Panc1 (cell line): ENCODE results near the gene GRAMD4. TPM values are rescaled to one million over a fixed set of nuclear protein-coding genes. Genes with fewer than 3 reads are reported as not detected.

Experiments used
- ATAC-seq: fragments of 200-7000 bp; cut with Tn5 transposase; 2 replicates; pipeline ENCODE4 v1.9.1; 2020; ENCODE audit warnings: mild to moderate bottlenecking, moderate library complexity
- BruUV-seq: library from RNA; stranded (reverse); fragments of 400-500 nt; replicated peaks from 2 replicates; lab custom pipeline; 2021; lab: Mats Ljungman, UMichigan
- CTCF ChIA-PET: fragments of 300-600 bp; sonication (Branson Sonifier 250); formaldehyde crosslinking; loops from one replicate; lab custom pipeline; 2022; ENCODE audit warnings: antibody characterized with exemption; lab: Charles Lee
- POLR2A ChIA-PET: fragments of 300-600 bp; sonication (Branson Sonifier 250); formaldehyde crosslinking; loops from one replicate; lab custom pipeline; 2022; ENCODE audit warnings: antibody characterized with exemption; lab: Charles Lee
- DNase-seq: peaks from one replicate; pipeline ENCODE4 v3.0.0-alpha.2; 2010; ENCODE audit warnings: low read depth, low spot score
- H3K27ac ChIP-seq: 2 replicates; pipeline ENCODE4 v1.5.1; 2011; ENCODE audit warnings: mild to moderate bottlenecking, low read length, inconsistent platforms
- H3K27me3 ChIP-seq: fragments of 200-500 bp; sonication (Bioruptor generic); 2 replicates; pipeline ENCODE4 v1.6.0; 2014; ENCODE audit warnings: low read length, inconsistent platforms; ENCODE audit not compliant: control insufficient read depth, insufficient read depth
- H3K36me3 ChIP-seq: fragments of 200-500 bp; sonication (Bioruptor generic); 2 replicates; pipeline ENCODE4 v1.5.1; 2014; ENCODE audit warnings: inconsistent platforms, mild to moderate bottlenecking, low read length, moderate library complexity; ENCODE audit not compliant: control insufficient read depth, insufficient read depth
- H3K4me1 ChIP-seq: 2 replicates; pipeline ENCODE4 v1.5.1; 2011; ENCODE audit warnings: inconsistent platforms, mild to moderate bottlenecking, low read length, moderate library complexity; ENCODE audit not compliant: control insufficient read depth, insufficient read depth
- H3K4me3 ChIP-seq, 2 experiments: 2 replicates each; pipeline ENCODE4 v1.5.1; 2011 to 2012; ENCODE audit warnings: low read depth in 2 of 2, low read length in 2 of 2, mild to moderate bottlenecking in 2 of 2, inconsistent platforms in 1 of 2, moderate library complexity in 1 of 2
- H3K9me3 ChIP-seq: fragments of 200-500 bp; sonication (Bioruptor generic); 2 replicates; pipeline ENCODE4 v1.5.1; 2014; ENCODE audit warnings: low read depth, mild to moderate bottlenecking, inconsistent platforms, low read length, moderate library complexity; ENCODE audit not compliant: control insufficient read depth, insufficient read depth
- CTCF ChIP-seq: fragments of 450-650 bp; IDR thresholded peaks from 2 replicates; pipeline ENCODE4 v1.5.1; 2017; ENCODE audit warnings: mild to moderate bottlenecking
- POLR2AphosphoS5 ChIP-seq: IDR thresholded peaks from 2 replicates; pipeline ENCODE4 v1.6.1; 2012; ENCODE audit warnings: mild to moderate bottlenecking, low read depth, low read length, moderate library complexity
- SIN3A ChIP-seq: IDR thresholded peaks from 2 replicates; pipeline ENCODE4 v1.6.1; 2012; ENCODE audit warnings: low read depth, mild to moderate bottlenecking, low read length, moderate library complexity, borderline replicate concordance; ENCODE audit not compliant: insufficient read depth
- TCF7L2 ChIP-seq: IDR thresholded peaks from 2 replicates; pipeline ENCODE4 v1.6.1; 2011; ENCODE audit warnings: mild to moderate bottlenecking, low read depth, low read length, inconsistent platforms
- in situ Hi-C: cut with HindIII; loops from 2 replicates; pipeline ENCODE4 v1.10.0; 2016; ENCODE audit warnings: low sequenced_read_pairs, low pct_unique_long_range_greater_than_20kb
- intact Hi-C: fragments of 100-400 bp; cut with micrococcal nuclease; formaldehyde crosslinking; loops from one replicate; pipeline ENCODE4 v1.10.0; 2022; ENCODE audit not compliant: unreplicated experiment
- total RNA-seq: library from RNA; stranded (reverse); gene quantifications from one replicate; pipeline ENCODE4 v1.2.1, GENCODE V29; 2021; ENCODE audit not compliant: unreplicated experiment
- TF ChIP-seq, protein P1 (sequence below), 2 experiments: IDR thresholded peaks; 2 replicates each; pipeline ENCODE4 v1.6.1; 2011 to 2012; ENCODE audit warnings: low read depth in 2 of 2, control low read depth in 1 of 2, low read length in 1 of 2, mild to moderate bottlenecking in 1 of 2, moderate library complexity in 1 of 2; ENCODE audit not compliant: insufficient read depth in 1 of 2

GRAMD4 gene
- total RNA-seq, 1 experiment from 2014 or later, result 30.8 TPM

DNA sequence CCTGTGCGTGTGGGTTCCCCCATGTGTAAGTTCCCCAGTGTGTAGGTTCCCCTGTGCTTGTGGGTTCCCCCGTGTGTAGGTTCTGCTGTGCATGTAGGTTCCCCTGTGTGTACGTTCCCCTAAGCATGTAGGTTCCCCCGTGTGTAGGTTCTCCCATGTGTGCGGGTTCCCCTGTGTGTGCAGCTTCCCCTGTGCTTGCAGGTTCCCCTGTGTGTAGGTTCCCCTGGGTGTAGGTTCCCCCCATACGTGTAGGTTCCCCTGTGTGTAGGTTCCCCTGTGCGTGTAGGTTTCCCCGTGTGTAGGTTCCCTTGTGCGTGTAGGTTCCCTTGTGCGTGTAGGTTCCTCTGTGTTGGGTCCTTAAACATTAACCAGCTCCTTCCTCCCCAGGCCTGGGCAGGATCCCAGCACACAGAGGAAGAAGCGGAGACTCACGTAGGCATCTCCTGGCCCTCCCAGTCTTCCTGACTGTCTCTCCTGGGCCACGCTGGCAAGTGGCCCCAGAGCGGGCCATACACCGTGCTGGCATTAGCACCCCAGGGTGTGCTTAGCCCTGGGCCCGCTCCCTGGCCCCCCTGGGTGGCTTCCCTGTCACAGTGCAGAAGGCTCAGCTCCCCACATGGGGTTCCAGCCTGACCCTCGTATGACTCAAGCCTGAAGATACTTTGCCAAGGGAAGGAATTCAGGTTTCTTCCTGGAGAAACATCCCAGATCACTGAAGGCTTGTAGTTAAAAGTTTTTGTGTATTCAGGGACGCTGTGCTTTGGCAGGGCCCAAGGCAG lies 2.8 kb upstream of the GRAMD4 start:
- Histone ChIP-seq H3K36me3 (no peaks in the 10 kb centered on the region), H3K9me3 (no peaks in the 10 kb centered on the region), H3K27ac (no peak overlapping the region), H3K4me3 (no peak overlapping the region), H3K27me3 (no peaks in the 10 kb centered on the region), H3K4me1 (no peaks in the 10 kb centered on the region)
- intact Hi-C loops (no loop called here), in situ Hi-C loops (no loop called here)
- no peak for DNase-seq
- ATAC-seq, result no peak
- ChIA-PET POLR2A (no interaction called here), CTCF (no interaction called here)
- TF ChIP-seq TCF7L2, result no peak
- no peak for TF ChIP-seq SIN3A
- TF ChIP-seq, protein P1, sequence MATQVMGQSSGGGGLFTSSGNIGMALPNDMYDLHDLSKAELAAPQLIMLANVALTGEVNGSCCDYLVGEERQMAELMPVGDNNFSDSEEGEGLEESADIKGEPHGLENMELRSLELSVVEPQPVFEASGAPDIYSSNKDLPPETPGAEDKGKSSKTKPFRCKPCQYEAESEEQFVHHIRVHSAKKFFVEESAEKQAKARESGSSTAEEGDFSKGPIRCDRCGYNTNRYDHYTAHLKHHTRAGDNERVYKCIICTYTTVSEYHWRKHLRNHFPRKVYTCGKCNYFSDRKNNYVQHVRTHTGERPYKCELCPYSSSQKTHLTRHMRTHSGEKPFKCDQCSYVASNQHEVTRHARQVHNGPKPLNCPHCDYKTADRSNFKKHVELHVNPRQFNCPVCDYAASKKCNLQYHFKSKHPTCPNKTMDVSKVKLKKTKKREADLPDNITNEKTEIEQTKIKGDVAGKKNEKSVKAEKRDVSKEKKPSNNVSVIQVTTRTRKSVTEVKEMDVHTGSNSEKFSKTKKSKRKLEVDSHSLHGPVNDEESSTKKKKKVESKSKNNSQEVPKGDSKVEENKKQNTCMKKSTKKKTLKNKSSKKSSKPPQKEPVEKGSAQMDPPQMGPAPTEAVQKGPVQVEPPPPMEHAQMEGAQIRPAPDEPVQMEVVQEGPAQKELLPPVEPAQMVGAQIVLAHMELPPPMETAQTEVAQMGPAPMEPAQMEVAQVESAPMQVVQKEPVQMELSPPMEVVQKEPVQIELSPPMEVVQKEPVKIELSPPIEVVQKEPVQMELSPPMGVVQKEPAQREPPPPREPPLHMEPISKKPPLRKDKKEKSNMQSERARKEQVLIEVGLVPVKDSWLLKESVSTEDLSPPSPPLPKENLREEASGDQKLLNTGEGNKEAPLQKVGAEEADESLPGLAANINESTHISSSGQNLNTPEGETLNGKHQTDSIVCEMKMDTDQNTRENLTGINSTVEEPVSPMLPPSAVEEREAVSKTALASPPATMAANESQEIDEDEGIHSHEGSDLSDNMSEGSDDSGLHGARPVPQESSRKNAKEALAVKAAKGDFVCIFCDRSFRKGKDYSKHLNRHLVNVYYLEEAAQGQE (IDR thresholded peaks at IDR 0.05; ENCODE audit: insufficient read depth in 1 of 2, low read depth in 2 of 2, low read length in 1 of 2), result no peak
- TF ChIP-seq CTCF, result no peak
- no peak for TF ChIP-seq POLR2AphosphoS5
- BruUV-seq, result no TSS peak

DNA sequence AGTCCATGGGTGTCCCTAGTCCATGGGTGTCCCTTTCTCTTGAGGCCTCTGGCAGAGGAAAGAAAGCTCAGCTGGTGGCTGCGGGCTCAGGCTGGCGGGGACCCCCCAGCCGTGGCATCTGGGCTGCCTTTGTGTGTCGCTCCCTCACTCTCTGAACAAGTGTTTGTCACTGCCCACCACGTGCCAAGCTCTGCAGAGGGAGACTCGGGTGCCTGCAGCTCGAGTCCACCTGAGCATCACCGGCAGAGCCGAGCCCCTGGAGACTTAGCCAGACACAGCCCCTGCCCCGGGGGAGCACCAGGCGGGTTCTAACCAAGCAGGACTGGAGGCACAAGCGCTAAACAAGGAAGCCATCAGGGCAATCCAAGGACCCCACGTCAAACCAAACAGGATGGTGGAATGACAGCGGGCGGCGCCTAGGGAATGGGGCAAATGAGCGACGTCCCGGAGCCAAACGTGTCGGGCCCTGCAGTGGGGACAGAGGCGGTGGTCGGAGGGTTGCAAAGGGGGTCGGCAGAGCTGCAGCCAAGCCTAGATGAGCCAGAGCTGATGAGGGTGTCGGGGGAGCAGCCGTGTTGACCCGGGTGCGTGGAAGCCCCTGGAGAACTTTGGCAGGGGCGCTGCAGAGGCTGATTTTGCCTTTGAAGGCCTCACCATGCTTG lies 2.1 kb upstream of the GRAMD4 start:
- Histone ChIP-seq H3K9me3 (no peaks in the 10 kb centered on the region), H3K4me1 (no peaks in the 10 kb centered on the region), H3K4me3 (no peak overlapping the region), H3K27me3 (no peaks in the 10 kb centered on the region), H3K27ac (no peak overlapping the region), H3K36me3 (no peaks in the 10 kb centered on the region)
- in situ Hi-C loops (no loop called here), intact Hi-C loops (no loop called here)
- ChIA-PET CTCF (no interaction called here), POLR2A (no interaction called here)
- ATAC-seq (no peak), DNase-seq (no peak)
- no TSS peak for BruUV-seq
- TF ChIP-seq SIN3A (no peak), TCF7L2 (no peak), POLR2AphosphoS5 (no peak), CTCF (no peak)
- TF ChIP-seq, protein P1 (IDR thresholded peaks at IDR 0.05; ENCODE audit: insufficient read depth in 1 of 2, low read depth in 2 of 2, low read length in 1 of 2), result no peak
